ENCODE measurements around the gene NUBP2. TPM values are rescaled to one million over a fixed set of nuclear protein-coding genes. Genes with fewer than 3 reads are reported as not detected.

NUBP2 gene
- polyA plus RNA-seq, 2 of the 4 experiments (the other 2 are of a cell fraction): 24.7 to 65.3 TPM

- Histone ChIP-seq H3K4me1 (peaks cover 10% of the 10 kb centered on the region; the same call in 1 of the 3 replicates), H3K4me3 (no peak overlapping the region), H3K27ac (no peak overlapping the region), H3K9me3 (no peaks in the 10 kb centered on the region), H3K4me2 (no peak overlapping the region)
- WGBS (ENCODE audit: missing lambda C conversion rate): 91% methylated on average over 9 of the region's 9 CpGs
- no peak for TF ChIP-seq CTCF (IDR thresholded peaks at IDR 0.05)
- no peak for TF ChIP-seq RFX5 (IDR thresholded peaks at IDR 0.05)
- no peak for TF ChIP-seq SREBF2 (IDR thresholded peaks at IDR 0.05)
- no peak for TF ChIP-seq CHD2 (IDR thresholded peaks at IDR 0.05; ENCODE audit: low read length, partially characterized antibody)
- FAIRE-seq (no peak), DNase-seq (ENCODE audit: low read depth in 1 of 2, low spot score in 1 of 2) (no peak), ATAC-seq (no peak)
- POLR2A ChIA-PET: interaction anchor here (1.7 kb wide), 1 partner anchor 148 kb away, joined by 4 read pairs; the partner anchor contains the start of gene RPS2
- CTCF ChIA-PET: no interaction called here
Measured at GRCh38 chr16:1817276-1817589, 34.5 kb downstream of the NUBP2 start.

- Histone ChIP-seq H3K27ac (no peak overlapping the region), H3K9me3 (no peaks in the 10 kb centered on the region), H3K4me3 (no peak overlapping the region), H3K4me2 (no peak overlapping the region), H3K4me1 (peaks cover 5% of the 10 kb centered on the region; the same call in 1 of the 3 replicates)
- FAIRE-seq (no peak), ATAC-seq (no peak; a peak in 1 of 6 replicates), DNase-seq (ENCODE audit: low read depth in 1 of 2, low spot score in 1 of 2) (no peak)
- WGBS (ENCODE audit: missing lambda C conversion rate): 92% methylated on average over 16 of the region's 17 CpGs
- CTCF ChIA-PET: no interaction called here
- POLR2A ChIA-PET: no interaction called here
- TF ChIP-seq MAZ (IDR thresholded peaks at IDR 0.05; ENCODE audit: borderline replicate concordance, low read depth, low read length) (no peak), USF2 (IDR thresholded peaks at IDR 0.05) (no peak), NR3C1 (IDR thresholded peaks at IDR 0.05) (no peak), EHMT2 (IDR thresholded peaks at IDR 0.05; ENCODE audit: low read depth) (no peak), ZC3H11A (IDR thresholded peaks at IDR 0.05) (no peak), ZNF302 (CRISPR knock-in tag; IDR thresholded peaks at IDR 0.05) (no peak), ELK1 (IDR thresholded peaks at IDR 0.05; ENCODE audit: low read depth, low read length) (no peak), POLR2A (IDR thresholded peaks at IDR 0.05; ENCODE audit: low read length) (no peak), KDM5A (IDR thresholded peaks at IDR 0.05) (no peak)
Measured at GRCh38 chr16:1817716-1818115, 35.0 kb downstream of the NUBP2 start.

- ATAC-seq (no peak), DNase-seq (ENCODE audit: low read depth in 1 of 2, low spot score in 1 of 2) (no peak), FAIRE-seq (no peak)
- CTCF ChIA-PET: no interaction called here
- POLR2A ChIA-PET: no interaction called here
- Histone ChIP-seq H3K4me3 (no peak overlapping the region), H3K4me1 (no peaks in the 10 kb centered on the region), H3K4me2 (no peak overlapping the region), H3K9me3 (no peaks in the 10 kb centered on the region), H3K27ac (no peak overlapping the region)
- 89% methylated on average over 20 of the region's 27 CpGs for whole genome bisulfite sequencing (ENCODE audit: missing lambda C conversion rate)
- no peak for TF ChIP-seq MYC (IDR thresholded peaks at IDR 0.05; ENCODE audit: borderline replicate concordance, low read length)
- no peak for TF ChIP-seq KDM1A (IDR thresholded peaks at IDR 0.05; ENCODE audit: low read depth)
Measured at GRCh38 chr16:1818204-1818872, 35.6 kb downstream of the NUBP2 start.

- ChIA-PET CTCF (no interaction called here), POLR2A (no interaction called here)
- WGBS (ENCODE audit: missing lambda C conversion rate): 96% methylated on average over 22 of the region's 35 CpGs
- Histone ChIP-seq H3K27ac (no peak overlapping the region), H3K4me3 (no peak overlapping the region), H3K4me1 (no peaks in the 10 kb centered on the region), H3K9me3 (no peaks in the 10 kb centered on the region), H3K4me2 (no peak overlapping the region)
- ATAC-seq (no peak), DNase-seq (ENCODE audit: low read depth in 1 of 2, low spot score in 1 of 2) (no peak), FAIRE-seq (no peak)
- TF ChIP-seq RAD21 (conservative IDR thresholded peaks at IDR 0.05 in 1 of 2, IDR thresholded peaks at IDR 0.05 in 1 of 2) (no peak), KDM1A (IDR thresholded peaks at IDR 0.05; ENCODE audit: low read depth) (no peak), GATA3 (IDR thresholded peaks at IDR 0.05; ENCODE audit: borderline replicate concordance) (no peak), HOXA7 (CRISPR knock-in tag; IDR thresholded peaks at IDR 0.05) (no peak), ATOH8 (CRISPR knock-in tag; IDR thresholded peaks at IDR 0.05; ENCODE audit: low read depth) (no peak)
Measured at GRCh38 chr16:1818873-1819525, 36.2 kb downstream of the NUBP2 start.

Data from A549 (cell line).